Measurements from ENCODE around the gene ACSL1. TPM values are rescaled to one million over a fixed set of nuclear protein-coding genes. Genes with fewer than 3 reads are reported as not detected.

The ACSL1 gene
- total and polyA plus RNA-seq, 2 donors (not counting 3 experiments of a cell fraction or from before 2014, with no cell fraction given), result 7.3 to 17.7 TPM

- CTCF ChIA-PET, result no interaction called here
- FAIRE-seq, result peak; percentile 76
Measured at GRCh38 chr4:184787766-184788503, 37.8 kb downstream of the ACSL1 start.

More at GRCh38 chr4:184787766-184788503, 37.8 kb downstream of the ACSL1 start:
- Histone ChIP-seq H3K9me1 (replicated peaks; ENCODE audit: control insufficient read depth, extremely low read depth, insufficient read depth, low read length) (no peaks in the 10 kb centered on the region), H3K4me2 (ENCODE audit: insufficient read depth, low read length) (no peak overlapping the region), H3K36me3 (ENCODE audit: control insufficient read depth in 2 of 2, extremely low read depth in 1 of 2, insufficient read depth in 2 of 2, low read length in 2 of 2) (no peaks in the 10 kb centered on the region), H3K4me1 (ENCODE audit: control insufficient read depth, extremely low read depth, insufficient read depth, low read length) (peaks cover 12% of the 10 kb centered on the region), H3K9ac (replicated peaks; ENCODE audit: extremely low read depth, insufficient read depth, low read length) (no peak overlapping the region), H4K20me1 (replicated peaks; ENCODE audit: control insufficient read depth, extremely low read depth, insufficient read depth, low read length) (no peaks in the 10 kb centered on the region), H3K4me3 (replicated peaks in 1 of 3; ENCODE audit: insufficient read depth in 1 of 3, low read depth in 1 of 3, low read length in 3 of 3) (no peak overlapping the region), H3K79me2 (ENCODE audit: control insufficient read depth, insufficient read depth, low read length) (no peaks in the 10 kb centered on the region), H2AFZ (ENCODE audit: low read depth, low read length) (no peak overlapping the region), H3K27ac (ENCODE audit: insufficient read depth, low read depth, low read length) (peak overlapping the region; percentile 28), H3K9me3 (replicated peaks; ENCODE audit: control insufficient read depth, insufficient read depth, low read length) (no peaks in the 10 kb centered on the region), H3K27me3 (ENCODE audit: control insufficient read depth in 2 of 2, insufficient read depth in 2 of 2, low read length in 2 of 2) (no peaks in the 10 kb centered on the region)
- dilution Hi-C loops (cut with MboI; ENCODE audit: extremely low pct_ligation_motif_present, low sequenced_read_pairs) (no loop called here), intact Hi-C loops (cut with micrococcal nuclease) (no loop called here)
- POLR2A ChIA-PET, result no interaction called here
- BruUV-seq (replicated peaks), result no TSS peak
- TF ChIP-seq CTCF (IDR thresholded peaks at IDR 0.05; ENCODE audit: extremely low read depth in 1 of 2, insufficient read depth in 1 of 2, low read depth in 1 of 2, low read length in 2 of 2), result no peak
- peak; percentile 39 for TF ChIP-seq JUN (IDR thresholded peaks at IDR 0.05; ENCODE audit: borderline replicate concordance, insufficient read depth, insufficient read length, low read depth)
- peak; percentile 33 for TF ChIP-seq FOS (IDR thresholded peaks at IDR 0.05; ENCODE audit: borderline replicate concordance, insufficient read depth, low read length)
- DNase-seq (ENCODE audit: low read depth, low spot score), result peak; percentile 20

Data from endothelial cell of umbilical vein (primary cell).